Amniotic stem cell (primary cell): ENCODE results near the gene KLHL17.
A peak's percentile ranks its signal among the peaks of the same experiment; 100 is the strongest.
"Not testable (repeated sequence)": the region's sequence is repeated elsewhere in the genome, so short reads cannot be mapped to it uniquely, and the experiment has no call there.

Experiments
- DNase-seq: peaks from one replicate; lab custom pipeline; 2025; lab: John Stamatoyannopoulos, UW

The KLHL17 gene

DNA sequence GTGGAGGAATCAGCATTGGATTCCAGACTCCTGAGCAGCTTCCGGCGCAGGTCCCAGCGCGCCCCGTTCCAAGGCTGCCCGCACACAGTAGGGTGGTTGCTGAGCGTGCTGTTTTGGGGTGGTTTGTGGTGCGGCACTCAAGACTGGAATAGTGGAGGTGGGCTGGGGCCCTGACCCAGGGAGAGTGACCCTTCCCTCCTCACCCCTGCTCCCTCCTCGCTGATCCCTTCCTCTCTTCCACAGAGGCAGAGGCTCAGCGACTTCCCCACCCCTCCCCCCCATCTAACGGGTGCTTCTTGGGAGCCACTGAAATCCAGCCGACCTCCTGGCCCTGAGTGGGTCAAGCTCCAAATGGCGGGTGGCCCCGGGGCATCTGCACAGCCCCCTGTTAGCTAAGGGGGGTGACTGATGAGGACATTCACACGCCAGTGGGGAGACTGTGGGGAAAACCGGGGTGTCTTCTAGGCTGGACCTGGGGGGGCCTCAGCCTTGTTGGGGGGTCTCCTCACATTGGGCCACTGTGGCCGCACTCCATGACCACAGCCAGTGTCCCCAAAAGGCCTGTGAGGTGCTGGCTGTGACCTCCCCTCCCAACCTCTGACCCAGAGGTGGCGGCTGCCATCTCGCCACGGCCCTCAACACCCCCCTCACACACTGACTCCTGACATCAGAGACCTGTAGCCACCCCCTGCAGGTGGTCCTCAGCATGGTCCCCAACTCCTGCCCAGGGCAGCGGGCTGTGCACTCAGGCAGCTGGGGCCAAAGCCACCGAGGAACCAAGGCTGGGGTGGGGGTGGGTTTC lies 43.4 kb downstream of the KLHL17 start:
- DNase-seq, result no peak

DNA sequence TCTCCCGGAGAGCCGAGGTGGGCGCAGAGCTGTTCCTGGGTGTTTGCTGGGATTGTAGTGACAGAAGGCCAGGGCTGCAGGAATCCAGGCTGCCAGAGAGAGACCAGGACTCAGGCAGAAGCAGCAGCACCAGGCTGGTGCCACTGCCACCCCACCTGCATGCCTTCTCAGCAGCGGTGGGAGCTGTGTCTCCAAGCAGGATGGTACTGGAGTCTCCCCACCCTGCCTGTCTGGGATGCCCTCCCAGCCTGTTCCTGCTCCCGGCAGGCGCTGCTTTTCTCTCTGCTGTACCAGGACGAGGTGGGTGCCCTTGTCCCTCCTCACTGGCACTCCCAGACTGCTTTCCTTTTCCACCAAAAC lies 44.0 kb downstream of the KLHL17 start:
- no peak for DNase-seq

DNA sequence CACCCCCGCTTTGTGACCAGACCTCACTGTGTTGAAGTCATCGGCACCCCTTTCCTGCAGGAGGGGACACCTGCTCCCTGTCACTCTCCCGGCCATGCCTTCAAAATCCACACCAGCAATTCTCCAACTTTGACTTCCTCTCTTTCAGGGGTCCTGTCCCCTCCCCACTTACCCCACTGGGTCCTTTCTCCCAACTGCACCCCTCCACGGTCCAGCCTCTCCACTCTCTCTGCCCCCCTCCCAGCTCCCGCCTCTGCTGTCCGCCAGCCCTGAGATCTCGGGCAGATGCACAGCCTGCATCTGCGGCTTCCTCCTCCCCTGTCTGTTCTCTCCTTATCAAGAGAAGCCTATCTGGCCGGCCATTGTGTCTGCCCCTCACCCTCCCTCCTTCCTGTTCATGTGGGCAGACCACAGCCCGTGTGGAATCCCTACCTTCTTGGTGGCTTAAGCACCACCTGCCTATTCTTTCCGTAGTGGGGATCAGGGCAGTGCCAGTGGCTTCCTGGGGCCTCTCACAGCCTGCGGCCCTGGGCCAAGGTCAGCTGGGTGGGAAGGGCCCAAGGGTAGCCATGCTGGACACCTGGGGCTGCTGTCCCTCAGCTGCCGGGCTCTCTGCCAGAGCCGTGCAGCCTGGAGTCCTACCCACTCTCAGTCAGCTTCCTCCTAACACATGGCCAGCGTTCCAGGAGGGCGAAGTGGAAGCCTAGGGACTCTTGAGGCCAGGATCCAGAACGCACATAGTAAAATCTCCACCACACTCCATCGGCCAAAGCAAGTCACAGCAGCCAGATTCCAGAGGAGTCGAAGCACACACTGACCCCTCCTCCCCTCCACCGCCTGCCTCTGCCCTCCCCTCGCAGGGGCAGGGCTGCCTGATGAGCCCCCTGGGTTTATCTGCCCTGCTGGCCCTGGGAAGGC lies 44.7 kb downstream of the KLHL17 start:
- no peak for DNase-seq

DNA sequence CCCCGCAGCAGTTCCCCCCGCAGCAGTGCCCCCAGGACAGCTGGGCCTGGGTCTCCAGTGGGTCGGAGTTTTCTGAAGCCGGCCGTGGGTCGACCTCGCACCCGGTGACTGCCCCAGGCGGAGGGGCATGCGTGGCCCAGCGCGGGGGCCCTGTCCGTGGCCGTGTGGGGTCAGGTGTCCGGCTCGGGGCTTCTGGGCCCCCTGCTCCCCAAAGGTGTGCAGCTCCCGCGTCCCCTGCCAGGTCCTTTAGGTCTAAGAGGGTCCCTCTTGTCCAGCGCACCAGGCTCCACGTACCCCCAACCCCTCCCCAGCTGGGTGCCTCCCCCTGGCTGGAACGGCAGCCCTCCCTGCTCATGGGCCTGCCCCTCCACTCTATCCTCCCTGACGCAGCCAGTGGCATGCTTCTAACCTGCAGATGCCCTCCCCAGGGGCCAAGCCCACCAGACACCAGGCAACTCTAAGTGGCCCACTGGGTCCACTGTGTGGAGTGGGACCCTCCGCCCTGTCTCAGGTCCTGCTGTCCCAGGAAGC lies 45.5 kb downstream of the KLHL17 start:
- no peak for DNase-seq

DNA sequence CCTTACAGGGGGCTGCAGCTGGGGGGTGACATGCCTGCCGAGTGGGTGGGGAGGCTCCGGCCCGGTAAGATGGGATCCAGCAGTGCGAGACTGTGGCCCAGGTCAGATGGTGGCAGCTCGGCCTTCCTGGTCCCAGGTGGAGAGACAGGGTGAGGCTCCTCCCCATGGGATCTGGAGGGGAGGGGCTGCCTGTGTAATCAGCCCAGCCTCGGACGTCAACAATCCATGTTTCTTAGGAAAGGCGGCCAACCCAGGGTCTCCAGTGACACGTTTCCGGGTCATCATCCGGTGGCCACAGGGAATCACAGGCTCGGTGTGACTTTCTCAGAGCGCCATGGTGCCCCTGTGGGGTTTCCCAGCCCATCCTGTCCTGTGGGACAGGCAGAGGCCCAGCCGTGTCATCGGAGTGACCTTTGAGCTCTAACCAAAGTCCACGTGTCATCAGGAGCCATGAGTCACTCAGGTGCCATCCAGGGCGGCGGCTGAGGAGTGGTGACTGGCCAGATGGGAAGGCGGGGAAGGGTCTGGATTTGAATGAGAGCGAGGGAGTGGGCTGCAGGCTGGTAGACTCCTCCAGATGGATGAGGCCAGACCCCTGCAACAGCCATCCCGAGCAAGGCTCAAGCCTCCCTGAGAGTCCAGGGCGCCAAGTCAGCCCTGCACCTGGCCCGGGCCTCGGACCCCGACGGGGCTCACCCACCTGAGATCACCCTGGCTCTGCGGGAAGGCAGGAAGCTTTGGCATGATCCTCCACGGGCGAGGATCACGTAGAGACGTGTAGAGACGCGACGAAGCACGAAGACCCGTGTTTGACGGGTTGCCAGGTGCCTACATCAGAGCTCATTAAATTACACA lies 46.1 kb downstream of the KLHL17 start:
- no peak for DNase-seq

DNA sequence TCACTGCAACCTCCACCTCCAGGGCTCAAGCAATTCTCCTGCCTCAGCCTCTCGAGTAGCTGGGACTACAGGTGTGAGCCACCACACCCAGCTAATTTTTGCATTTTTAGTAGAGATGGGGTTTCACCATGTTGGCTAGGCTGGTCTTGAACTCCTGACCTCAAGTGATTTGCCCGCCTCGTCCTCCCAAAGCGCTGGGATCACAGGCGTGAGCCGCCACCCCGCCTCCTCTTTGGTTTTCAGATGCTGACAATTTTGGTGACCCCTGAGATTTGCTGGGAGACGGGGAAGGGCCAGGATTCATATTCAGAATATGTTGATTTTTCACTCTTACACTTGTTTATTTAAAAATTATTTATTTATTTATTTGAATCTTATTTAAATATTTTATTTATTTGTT lies 49.7 kb downstream of the KLHL17 start:
- DNase-seq, result not testable (repeated sequence)

DNA sequence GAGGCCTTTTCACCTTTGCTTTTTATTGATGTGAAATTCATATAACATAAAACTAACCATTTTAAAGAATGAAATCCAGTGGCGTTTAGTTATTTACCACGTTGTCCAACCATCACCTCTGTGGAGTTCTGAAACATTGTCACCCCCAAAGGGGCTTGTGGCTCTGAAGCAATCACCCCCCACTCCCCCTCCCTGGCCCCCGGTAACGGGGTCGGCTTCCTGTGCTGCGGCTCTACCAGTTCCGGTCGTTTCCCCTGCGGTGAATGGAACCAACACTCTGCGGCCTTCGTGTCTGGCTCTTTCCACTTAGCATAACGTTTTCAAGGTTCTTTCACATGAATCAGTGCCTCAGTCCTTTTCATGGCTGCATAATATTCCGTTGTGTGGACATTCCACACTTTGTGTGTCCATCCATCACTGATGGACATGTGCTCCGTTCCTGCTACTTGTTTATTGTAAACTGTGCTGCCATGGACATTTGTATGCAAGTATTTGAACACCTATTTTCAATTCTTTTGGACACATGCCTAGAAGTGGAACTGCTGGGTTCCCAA lies 51.1 kb downstream of the KLHL17 start:
- DNase-seq, result no peak

DNA sequence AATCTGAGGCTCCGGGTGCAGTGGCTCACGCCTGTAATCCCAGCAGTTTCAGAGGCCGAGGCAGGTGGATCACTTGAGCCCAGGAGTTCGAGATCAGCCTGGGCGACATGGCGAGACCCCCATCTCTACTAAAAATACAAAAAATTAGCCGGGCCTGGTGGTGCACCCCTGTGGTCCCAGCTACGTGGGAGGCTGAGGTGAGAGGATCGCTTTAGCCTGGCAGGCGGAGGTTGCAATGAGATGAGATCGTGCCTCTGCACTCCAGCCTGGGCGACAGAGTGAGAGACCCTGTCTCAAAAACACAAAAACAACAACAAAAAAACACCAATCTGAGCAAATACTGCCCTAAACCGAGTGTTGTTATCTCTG lies 52.3 kb downstream of the KLHL17 start:
- not testable (repeated sequence) for DNase-seq

DNA sequence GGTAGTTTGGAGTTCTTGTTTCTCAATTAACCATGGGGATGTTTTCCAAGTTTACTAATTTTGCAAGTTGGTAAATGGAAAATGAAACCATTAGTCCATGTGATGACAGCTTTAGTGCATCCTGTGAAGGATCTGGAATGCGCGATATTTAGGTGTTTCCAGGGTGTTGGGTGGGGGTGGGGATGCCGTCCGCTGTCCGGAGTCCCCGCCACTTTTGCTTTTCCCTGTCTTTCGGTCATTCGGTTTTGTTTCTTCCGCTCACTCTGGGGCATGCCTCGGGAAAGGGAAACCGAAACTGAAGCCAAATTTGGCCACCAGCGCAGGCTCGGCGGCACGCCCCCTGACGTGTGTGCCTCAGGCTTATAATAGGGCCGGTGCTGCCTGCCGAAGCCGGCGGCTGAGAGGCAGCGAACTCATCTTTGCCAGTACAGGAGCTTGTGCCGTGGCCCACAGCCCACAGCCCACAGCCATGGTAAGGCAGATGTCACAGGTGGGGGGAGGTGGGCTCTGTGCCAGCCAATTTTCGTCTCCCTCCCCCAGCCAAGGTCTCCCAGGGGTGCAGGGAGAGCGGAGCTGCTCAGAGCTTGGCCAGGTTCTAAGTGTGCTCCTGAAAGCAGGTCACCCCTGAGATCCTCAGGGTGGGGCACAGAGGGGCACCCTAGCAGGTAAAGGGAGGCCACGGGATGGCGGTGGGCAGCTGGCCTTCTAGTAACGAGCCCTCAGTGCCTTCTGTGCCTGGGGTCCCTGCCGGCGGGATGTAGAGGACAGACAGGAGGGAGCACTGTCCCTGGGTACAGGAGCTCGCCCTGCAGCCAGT lies 52.9 kb downstream of the KLHL17 start, which contains the start of gene ISG15:
TSS of gene ISG15 (plus strand) at position 393 of the 817 bp plus-strand sequence. CDS start at position 470, 77 bp downstream.
- peak; percentile 77 for DNase-seq

DNA sequence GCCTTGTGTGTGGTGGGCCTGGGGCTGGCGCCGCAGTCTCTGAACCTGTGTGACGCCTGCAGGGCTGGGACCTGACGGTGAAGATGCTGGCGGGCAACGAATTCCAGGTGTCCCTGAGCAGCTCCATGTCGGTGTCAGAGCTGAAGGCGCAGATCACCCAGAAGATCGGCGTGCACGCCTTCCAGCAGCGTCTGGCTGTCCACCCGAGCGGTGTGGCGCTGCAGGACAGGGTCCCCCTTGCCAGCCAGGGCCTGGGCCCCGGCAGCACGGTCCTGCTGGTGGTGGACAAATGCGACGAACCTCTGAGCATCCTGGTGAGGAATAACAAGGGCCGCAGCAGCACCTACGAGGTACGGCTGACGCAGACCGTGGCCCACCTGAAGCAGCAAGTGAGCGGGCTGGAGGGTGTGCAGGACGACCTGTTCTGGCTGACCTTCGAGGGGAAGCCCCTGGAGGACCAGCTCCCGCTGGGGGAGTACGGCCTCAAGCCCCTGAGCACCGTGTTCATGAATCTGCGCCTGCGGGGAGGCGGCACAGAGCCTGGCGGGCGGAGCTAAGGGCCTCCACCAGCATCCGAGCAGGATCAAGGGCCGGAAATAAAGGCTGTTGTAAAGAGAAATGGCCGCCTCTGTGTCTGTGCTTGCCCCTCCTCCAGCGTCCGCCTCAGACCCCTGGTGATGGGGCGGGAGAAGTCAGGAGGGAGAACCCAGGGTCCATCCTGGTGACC lies 53.7 kb downstream of the KLHL17 start:
- DNase-seq, result no peak

DNA sequence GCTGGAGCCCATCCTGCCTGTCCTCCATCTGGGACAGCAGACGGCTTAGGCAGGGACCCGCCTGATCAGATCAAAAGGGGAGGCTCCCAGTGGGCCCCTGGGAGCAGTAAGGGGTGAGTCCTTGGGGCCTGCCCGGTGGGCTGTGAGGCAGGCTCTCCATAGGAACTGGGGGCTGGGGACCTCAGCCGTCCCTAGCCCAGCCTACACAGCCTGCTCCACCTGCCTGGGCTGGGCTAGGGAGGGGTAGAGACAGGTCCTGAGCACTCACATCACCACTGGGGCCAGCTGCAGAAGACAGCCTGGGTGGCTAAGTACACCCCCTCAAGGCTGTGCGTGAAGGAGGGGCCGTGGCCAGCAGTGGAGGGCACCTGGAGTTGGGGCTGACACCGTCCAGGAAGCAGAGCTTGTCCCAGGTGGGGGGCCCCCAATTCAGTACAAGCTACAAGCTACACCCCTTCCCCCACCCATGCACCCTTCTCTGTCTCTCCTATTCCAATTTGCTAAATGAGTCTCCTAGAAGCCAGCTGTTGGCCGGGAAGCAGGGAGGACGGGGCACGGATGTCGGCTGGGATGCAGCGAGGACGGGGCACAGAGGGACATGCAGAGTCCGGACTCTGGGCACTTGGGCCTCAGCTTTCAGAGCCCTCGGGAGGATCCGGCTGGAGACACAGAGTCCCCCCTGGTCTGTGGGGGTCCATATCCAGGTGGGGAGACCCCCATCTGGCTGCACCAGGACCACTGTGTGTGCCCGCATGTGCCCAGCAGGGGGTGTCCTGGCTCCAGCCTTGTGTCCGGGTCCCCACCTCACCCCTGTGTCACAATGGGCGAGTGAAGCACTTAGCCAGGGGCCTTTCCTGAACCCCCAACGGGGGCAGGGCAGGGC lies 54.7 kb downstream of the KLHL17 start:
- no peak for DNase-seq
